ENCODE results near the gene GSTA2.
"Not testable (repeated sequence)": the region's sequence is repeated elsewhere in the genome, so short reads cannot be mapped to it uniquely, and the experiment has no call there.

- not testable (repeated sequence) for TF ChIP-seq EP300, POLR2AphosphoS5, POLR2A (IDR thresholded peaks at IDR 0.05)
These were observed 26.4 kb upstream of the GSTA2 start for GRCh38 chr6:52789658-52790057.

Measured in gastroesophageal sphincter (tissue), 2 donors.